ENCODE measurements around the gene PODXL2. TPM values are rescaled to one million over a fixed set of nuclear protein-coding genes. Genes with fewer than 3 reads are reported as not detected.
A peak's percentile ranks its signal among the peaks of the same experiment; 100 is the strongest.

Gene PODXL2
- total RNA-seq, 1 donor from 2014 or later: 74.0 TPM

DNA sequence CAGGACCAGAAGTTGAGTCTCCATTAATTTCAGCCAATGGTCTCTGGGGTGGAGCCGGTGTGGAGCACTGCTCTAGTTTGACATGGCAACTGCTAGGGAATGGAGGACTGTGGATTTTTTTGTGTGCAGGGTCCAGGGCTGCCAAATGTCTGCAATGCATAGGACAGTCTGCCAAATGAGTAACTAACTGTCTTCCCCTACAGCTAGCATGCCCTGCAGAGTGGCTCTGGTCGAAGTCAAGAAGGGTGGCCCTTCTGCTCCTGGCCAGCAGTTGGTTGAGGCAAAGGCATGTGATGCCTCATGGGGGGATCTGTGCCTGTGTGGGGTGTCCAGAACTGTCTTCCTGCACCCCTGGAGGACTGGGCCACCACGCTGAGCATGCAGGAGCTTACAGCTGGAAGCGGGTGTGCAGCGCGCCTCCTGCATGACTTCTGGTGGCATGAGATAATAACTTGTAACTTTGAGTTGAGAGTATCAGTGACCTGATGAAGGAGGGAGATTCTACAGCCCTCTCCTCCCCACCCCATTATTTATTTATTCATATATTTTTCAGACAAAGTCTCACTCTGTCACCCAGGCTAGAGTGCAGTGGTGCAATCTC lies 43.1 kb upstream of the PODXL2 start:
- H3K9me3 Mint-ChIP-seq: no peaks in the 10 kb centered on the region
- DNase-seq (ENCODE audit: low read depth, low spot score): no peak
- no peaks in the 10 kb centered on the region for H3K36me3 Mint-ChIP-seq (ENCODE audit: low read depth)
- H3K4me1 Mint-ChIP-seq: peaks cover 30% of the 10 kb centered on the region
- H3K27me3 Mint-ChIP-seq (ENCODE audit: low read depth): no peaks in the 10 kb centered on the region
- no peak overlapping the region for H3K27ac Mint-ChIP-seq (ENCODE audit: unreplicated experiment)
- peak overlapping the region; percentile 38 for H3K4me3 Mint-ChIP-seq
- TF ChIP-seq, protein P1, sequence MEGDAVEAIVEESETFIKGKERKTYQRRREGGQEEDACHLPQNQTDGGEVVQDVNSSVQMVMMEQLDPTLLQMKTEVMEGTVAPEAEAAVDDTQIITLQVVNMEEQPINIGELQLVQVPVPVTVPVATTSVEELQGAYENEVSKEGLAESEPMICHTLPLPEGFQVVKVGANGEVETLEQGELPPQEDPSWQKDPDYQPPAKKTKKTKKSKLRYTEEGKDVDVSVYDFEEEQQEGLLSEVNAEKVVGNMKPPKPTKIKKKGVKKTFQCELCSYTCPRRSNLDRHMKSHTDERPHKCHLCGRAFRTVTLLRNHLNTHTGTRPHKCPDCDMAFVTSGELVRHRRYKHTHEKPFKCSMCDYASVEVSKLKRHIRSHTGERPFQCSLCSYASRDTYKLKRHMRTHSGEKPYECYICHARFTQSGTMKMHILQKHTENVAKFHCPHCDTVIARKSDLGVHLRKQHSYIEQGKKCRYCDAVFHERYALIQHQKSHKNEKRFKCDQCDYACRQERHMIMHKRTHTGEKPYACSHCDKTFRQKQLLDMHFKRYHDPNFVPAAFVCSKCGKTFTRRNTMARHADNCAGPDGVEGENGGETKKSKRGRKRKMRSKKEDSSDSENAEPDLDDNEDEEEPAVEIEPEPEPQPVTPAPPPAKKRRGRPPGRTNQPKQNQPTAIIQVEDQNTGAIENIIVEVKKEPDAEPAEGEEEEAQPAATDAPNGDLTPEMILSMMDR (conservative IDR thresholded peaks at IDR 0.05): no peak

DNA sequence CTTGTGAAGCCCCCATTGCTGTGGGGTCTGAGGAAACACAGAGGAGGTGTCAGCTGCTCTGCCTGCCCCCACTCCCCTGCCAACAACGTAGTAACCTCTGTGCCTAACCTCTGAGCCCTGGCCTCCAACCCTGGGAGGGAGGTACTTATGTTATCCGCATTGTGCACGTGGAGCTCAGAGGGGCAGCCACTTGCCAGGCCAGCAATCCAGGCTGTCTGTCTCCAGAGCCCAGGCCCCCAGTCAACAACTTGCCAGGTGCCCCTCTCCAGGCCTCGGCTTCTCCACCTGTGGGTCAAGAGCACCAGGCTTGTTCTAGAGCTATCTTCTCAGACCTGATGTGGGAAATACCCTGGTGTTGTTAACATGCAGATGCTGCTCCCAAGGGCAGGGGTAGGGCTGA lies 41.1 kb upstream of the PODXL2 start:
- no peak for DNase-seq (ENCODE audit: low read depth, low spot score)
- Mint-ChIP-seq H3K27me3 (ENCODE audit: low read depth) (peaks cover 3% of the 10 kb centered on the region), H3K27ac (ENCODE audit: unreplicated experiment) (no peak overlapping the region), H3K36me3 (ENCODE audit: low read depth) (no peaks in the 10 kb centered on the region), H3K9me3 (no peaks in the 10 kb centered on the region), H3K4me3 (no peak overlapping the region), H3K4me1 (peaks cover 38% of the 10 kb centered on the region)
- TF ChIP-seq, protein P1 (conservative IDR thresholded peaks at IDR 0.05): no peak

DNA sequence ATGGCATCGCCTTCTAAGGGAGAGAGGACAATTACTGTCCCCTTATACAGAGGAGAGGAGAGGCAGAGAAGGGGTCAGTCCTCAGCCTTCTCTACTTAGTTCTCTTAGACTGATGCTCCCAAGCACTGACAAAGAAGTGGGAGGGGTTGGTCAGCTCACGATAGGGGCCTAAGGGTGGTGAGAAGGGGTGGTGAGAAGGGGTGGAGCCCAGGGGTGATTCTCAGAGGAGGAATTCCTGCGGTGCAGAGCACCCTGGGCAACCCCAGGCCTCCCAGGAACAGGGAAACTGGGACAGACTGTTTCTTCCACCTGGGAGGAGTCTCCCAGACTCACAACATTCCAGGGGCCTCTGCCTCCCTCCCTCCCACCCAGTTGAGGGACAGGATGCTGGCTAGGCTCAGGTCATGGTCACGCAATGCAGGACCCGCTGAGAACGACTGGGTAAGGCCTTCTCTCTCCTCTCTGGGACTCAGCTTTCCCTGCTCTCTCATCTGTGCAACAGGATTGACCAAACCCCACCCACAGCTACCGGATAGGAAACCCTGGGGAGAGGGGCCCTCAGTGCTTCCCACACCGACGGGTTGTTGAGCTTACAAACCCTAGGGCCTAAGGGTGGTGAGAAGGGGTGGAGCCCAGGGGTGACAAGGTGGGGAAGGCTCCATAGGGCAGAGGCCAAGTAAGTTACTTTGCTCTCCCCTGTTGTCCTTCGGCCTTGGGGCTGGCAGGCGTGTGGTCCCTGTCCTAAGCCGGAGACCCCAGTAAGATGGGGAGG lies 40.0 kb upstream of the PODXL2 start:
- Mint-ChIP-seq H3K4me1 (peaks cover 38% of the 10 kb centered on the region), H3K27me3 (ENCODE audit: low read depth) (peaks cover 3% of the 10 kb centered on the region), H3K27ac (ENCODE audit: unreplicated experiment) (no peak overlapping the region), H3K36me3 (ENCODE audit: low read depth) (no peaks in the 10 kb centered on the region), H3K4me3 (peak overlapping the region; percentile 89), H3K9me3 (no peaks in the 10 kb centered on the region)
- TF ChIP-seq, protein P1 (conservative IDR thresholded peaks at IDR 0.05): no peak
- no peak for DNase-seq (ENCODE audit: low read depth, low spot score)

DNA sequence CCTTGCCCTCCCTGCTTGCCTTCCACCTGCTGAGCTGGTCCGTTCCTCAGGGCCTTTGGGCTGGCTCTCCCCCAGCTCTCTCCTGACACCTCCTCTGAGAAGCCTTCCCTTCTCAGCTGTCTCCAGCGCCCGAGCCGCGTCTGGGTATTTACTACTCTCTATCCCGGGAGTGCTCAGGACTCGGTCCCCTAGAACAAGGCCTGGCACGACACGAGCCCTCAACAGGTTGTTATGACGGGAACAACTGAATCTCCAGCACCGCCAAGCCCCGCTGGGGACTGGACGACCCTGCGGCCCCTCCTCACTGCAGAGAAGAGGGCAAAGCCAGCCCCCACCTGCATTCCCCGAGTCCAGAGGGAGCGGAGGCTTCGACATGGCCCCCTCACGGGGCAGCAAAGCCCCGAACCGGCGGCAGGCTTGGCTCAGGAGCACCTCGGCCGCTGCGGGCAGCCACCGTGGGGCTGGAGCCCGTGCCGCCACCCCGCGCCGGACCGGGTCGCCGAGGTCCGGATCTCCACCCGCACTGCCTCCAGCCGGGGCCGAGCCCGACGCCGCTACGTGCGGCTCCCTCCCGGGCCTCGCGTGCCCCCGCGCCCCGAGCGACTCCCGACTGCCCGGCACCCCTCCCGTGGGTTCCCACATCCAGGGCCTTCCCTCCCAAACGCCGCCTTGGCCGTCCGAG lies 39.2 kb upstream of the PODXL2 start:
- peaks cover 3% of the 10 kb centered on the region for H3K27me3 Mint-ChIP-seq (ENCODE audit: low read depth)
- H3K4me1 Mint-ChIP-seq: peaks cover 38% of the 10 kb centered on the region
- H3K27ac Mint-ChIP-seq (ENCODE audit: unreplicated experiment): no peak overlapping the region
- TF ChIP-seq, protein P1 (conservative IDR thresholded peaks at IDR 0.05): no peak
- no peaks in the 10 kb centered on the region for H3K9me3 Mint-ChIP-seq
- H3K36me3 Mint-ChIP-seq (ENCODE audit: low read depth): no peaks in the 10 kb centered on the region
- H3K4me3 Mint-ChIP-seq: peak overlapping the region; percentile 89
- DNase-seq (ENCODE audit: low read depth, low spot score): peak; percentile 36

GRCh38 chr3:127590282-127590592 lies 38.7 kb upstream of the PODXL2 start:
- H3K27ac Mint-ChIP-seq (ENCODE audit: unreplicated experiment): no peak overlapping the region
- peaks cover 5% of the 10 kb centered on the region for H3K27me3 Mint-ChIP-seq (ENCODE audit: low read depth)
- no peaks in the 10 kb centered on the region for H3K9me3 Mint-ChIP-seq
- H3K4me1 Mint-ChIP-seq: peaks cover 35% of the 10 kb centered on the region
- H3K36me3 Mint-ChIP-seq (ENCODE audit: low read depth): no peaks in the 10 kb centered on the region
- H3K4me3 Mint-ChIP-seq: peak overlapping the region; percentile 88
- DNase-seq (ENCODE audit: low read depth, low spot score): peak; percentile 23
- TF ChIP-seq, protein P1 (conservative IDR thresholded peaks at IDR 0.05): no peak

Measured in neural crest cell (in vitro differentiated cells).